ENCODE results near the gene TCEA2.

The TCEA2 gene

DNA sequence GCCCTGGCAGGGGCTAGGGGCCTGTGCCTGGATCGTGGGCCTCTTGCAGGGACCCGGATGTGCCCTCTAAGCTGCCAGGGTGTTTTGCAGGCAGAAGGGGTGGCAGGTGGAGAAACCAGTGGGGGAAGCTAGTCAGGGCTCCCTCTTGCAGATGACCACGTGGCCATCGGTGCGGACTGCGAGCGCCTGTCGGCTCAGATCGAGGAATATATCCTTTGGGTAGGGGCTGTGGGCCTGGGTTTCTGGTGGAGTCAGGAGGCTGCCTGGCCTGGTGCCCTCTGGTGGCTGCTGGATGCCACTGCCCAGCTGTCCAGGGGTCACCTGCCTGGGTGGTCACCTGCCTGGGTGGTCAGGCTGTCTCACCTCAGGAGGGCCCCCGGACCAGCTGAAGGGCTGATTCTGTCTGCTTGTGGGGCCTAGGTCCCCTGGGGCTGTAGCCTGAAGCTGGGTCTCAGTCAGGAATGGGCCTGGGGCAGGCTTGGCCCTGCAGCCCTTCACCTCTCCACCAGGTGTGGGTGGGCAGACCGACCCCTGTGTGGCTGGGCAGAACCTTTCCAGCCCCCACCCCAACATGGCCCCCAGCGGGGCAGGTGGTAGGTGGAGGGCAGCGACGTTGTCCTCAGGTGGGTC is 6.7 kb downstream of the TCEA2 start:
- TF ChIP-seq POLR2A (IDR thresholded peaks at IDR 0.05; ENCODE audit: low read length) (no peak), GATA1 (IDR thresholded peaks at IDR 0.05; ENCODE audit: low read depth, low read length) (no peak)
- peak; percentile 22 to 38 for DNase-seq

- DNase-seq, result no peak
- TF ChIP-seq POLR2A (IDR thresholded peaks at IDR 0.05; ENCODE audit: low read length) (no peak), GATA1 (IDR thresholded peaks at IDR 0.05; ENCODE audit: low read depth, low read length) (no peak)
Observed at GRCh38 chr20:64070244-64070993, 7.4 kb downstream of the TCEA2 start.

GRCh38 chr20:64071341-64072332 is 8.6 kb downstream of the TCEA2 start:
- DNase-seq, result no peak
- TF ChIP-seq POLR2A (IDR thresholded peaks at IDR 0.05; ENCODE audit: low read length), result no peak
- no peak for TF ChIP-seq GATA1 (IDR thresholded peaks at IDR 0.05; ENCODE audit: low read depth, low read length)

- TF ChIP-seq POLR2A (IDR thresholded peaks at IDR 0.05; ENCODE audit: low read length) (no peak), GATA1 (IDR thresholded peaks at IDR 0.05; ENCODE audit: low read depth, low read length) (no peak)
- no peak for DNase-seq
Observed at GRCh38 chr20:64072498-64073063, 9.6 kb downstream of the TCEA2 start.

- DNase-seq, result no peak
- TF ChIP-seq POLR2A (IDR thresholded peaks at IDR 0.05; ENCODE audit: low read length) (no peak), GATA1 (IDR thresholded peaks at IDR 0.05; ENCODE audit: low read depth, low read length) (no peak)
Observed at GRCh38 chr20:64073476-64074183, 10.6 kb downstream of the TCEA2 start.

GRCh38 chr20:64074184-64074789 is 11.3 kb downstream of the TCEA2 start:
- TF ChIP-seq POLR2A (IDR thresholded peaks at IDR 0.05; ENCODE audit: low read length) (no peak), GATA1 (IDR thresholded peaks at IDR 0.05; ENCODE audit: low read depth, low read length) (no peak)
- no peak for DNase-seq

- TF ChIP-seq POLR2A (IDR thresholded peaks at IDR 0.05; ENCODE audit: low read length), result no peak
- no peak for DNase-seq
Observed at GRCh38 chr20:64074963-64075362, 12.0 kb downstream of the TCEA2 start.

DNA sequence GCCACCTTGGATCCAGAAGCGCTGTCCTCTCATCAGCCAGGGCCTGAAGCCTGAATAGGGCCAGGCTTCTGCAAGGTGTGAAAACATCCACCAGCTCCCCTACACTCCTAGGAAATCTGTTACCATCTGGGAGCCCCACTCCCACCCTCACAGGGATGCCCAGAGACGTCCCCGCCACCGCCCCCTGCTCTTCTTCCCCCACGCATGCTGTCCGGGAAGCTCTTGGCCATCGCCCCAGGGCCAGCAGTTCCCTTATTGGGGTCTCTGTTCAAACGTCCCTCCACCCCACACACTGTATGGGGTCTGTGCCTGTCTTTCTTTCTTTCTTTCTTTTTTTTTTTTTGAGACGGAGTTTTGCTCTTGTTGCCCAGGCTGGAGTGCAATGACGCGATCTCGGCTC is 12.6 kb downstream of the TCEA2 start:
- DNase-seq, result no peak
- TF ChIP-seq GATA1 (IDR thresholded peaks at IDR 0.05; ENCODE audit: low read depth, low read length) (no peak), POLR2A (IDR thresholded peaks at IDR 0.05; ENCODE audit: low read length) (no peak)

DNA sequence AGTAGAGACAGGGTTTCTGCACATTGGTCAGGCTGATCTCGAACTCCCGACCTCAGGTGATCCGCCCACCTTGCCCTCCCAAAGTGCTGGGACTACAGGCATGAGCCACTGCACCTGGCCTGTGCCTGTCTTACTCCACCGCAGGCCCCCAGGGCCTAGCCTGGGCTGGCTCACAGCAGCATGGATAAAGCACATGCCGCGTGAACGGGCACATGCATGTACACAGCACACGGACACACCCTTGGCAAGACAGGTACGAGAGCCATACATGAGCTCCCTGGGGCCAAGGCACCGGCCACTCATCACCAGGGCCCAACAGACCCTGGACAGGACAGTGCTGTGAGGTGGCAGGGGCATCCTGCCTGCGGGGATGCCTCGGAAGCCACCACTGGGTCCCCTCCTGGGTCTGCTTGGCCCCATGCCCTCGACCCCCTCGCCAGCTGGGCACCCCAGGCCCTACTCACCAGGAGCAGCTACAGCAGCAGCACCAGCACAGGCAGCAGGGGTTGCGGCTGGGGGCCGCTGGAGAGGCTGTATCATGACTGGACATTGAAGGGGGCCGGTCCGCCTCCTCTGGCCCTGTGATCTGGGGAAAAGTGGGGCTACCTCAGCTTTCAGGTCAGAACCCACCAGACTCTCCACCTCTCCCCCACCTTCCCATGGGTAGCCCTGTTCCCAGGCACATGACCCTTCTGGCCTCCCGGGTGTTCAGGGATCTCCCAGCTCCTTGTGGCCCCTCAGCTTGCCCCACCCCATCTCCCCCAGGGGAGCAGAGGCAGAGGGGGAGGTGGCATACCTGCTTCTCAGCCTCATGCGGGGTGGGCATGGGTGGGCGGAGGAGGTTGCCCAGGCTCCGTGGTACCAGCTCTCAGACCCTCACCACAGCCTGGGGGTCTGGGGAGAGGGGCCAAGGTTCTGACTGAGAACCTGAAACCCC is 13.3 kb downstream of the TCEA2 start:
- DNase-seq, result no peak

GRCh38 chr20:64077094-64077493 is 14.1 kb downstream of the TCEA2 start:
- no peak for TF ChIP-seq GATA1 (IDR thresholded peaks at IDR 0.05; ENCODE audit: low read depth, low read length)
- TF ChIP-seq POLR2A (IDR thresholded peaks at IDR 0.05; ENCODE audit: low read length), result no peak
- no peak for DNase-seq

More for the DNA sequence above, 13.3 kb downstream of the TCEA2 start:
- TF ChIP-seq GATA1 (IDR thresholded peaks at IDR 0.05; ENCODE audit: low read depth, low read length) (no peak), POLR2A (IDR thresholded peaks at IDR 0.05; ENCODE audit: low read length) (no peak)

- DNase-seq, result no peak
- TF ChIP-seq POLR2A (IDR thresholded peaks at IDR 0.05; ENCODE audit: low read length) (no peak), GATA1 (IDR thresholded peaks at IDR 0.05; ENCODE audit: low read depth, low read length) (no peak)
Observed at GRCh38 chr20:64077541-64077875, 14.5 kb downstream of the TCEA2 start.

Data from erythroblast (primary cell).